OCI-LY3 (cell line): Measurements from ENCODE around the gene TBC1D21.

Experiments
- H2AFZ ChIP-seq: fragments of 200-600, 300-600 bp; shearing (Covaris generic); 2 replicates; pipeline ENCODE4 v1.6.0; 2014; ENCODE audit warnings: antibody characterized with exemption, low read depth, low read length
- H3K27ac ChIP-seq: fragments of 200-600, 300-600 bp; sonication (generic); 2 replicates; pipeline ENCODE4 v1.5.1; 2014; ENCODE audit warnings: mild to moderate bottlenecking, low read length, moderate library complexity, mixed read lengths
- H3K27me3 ChIP-seq: fragments of 200-600, 300-600 bp; sonication (generic); 2 replicates; pipeline ENCODE4 v1.6.1; 2014; ENCODE audit warnings: low read depth, low read length, mixed read lengths
- H3K36me3 ChIP-seq: fragments of 200-600, 300-600 bp; sonication (generic); replicated peaks from 2 replicates; pipeline ENCODE3; 2014; ENCODE audit warnings: low read depth, low read length, mixed read lengths
- H3K4me1 ChIP-seq: fragments of 300-600, 200-600 bp; sonication (generic); 2 replicates; pipeline ENCODE4 v1.6.1; 2014; ENCODE audit warnings: low read length, mixed read lengths
- H3K4me2 ChIP-seq: fragments of 200-600, 300-600 bp; sonication (generic); 2 replicates; pipeline ENCODE4 v1.6.1; 2014; ENCODE audit warnings: low read length, mixed read lengths
- H3K4me3 ChIP-seq: fragments of 300-600, 200-600 bp; sonication (generic); 2 replicates; pipeline ENCODE4 v1.5.1; 2014; ENCODE audit warnings: antibody characterized with exemption, mild to moderate bottlenecking, low read length, moderate library complexity
- H3K79me2 ChIP-seq: fragments of 300-600, 200-600 bp; shearing (Covaris generic); 2 replicates; pipeline ENCODE4 v1.6.1; 2014; ENCODE audit warnings: mild to moderate bottlenecking, low read length, mixed read lengths
- H3K9ac ChIP-seq: fragments of 300-600, 200-600 bp; shearing (Covaris generic); 2 replicates; pipeline ENCODE4 v1.6.0; 2014; ENCODE audit warnings: mild to moderate bottlenecking, low read length, moderate library complexity
- H3K9me3 ChIP-seq: fragments of 200-600, 300-600 bp; shearing (Covaris generic); 2 replicates; pipeline ENCODE4 v1.6.1; 2014; ENCODE audit warnings: low read length, mixed read lengths; ENCODE audit not compliant: insufficient read depth
- H4K20me1 ChIP-seq: fragments of 200-600, 300-600 bp; sonication (generic); 2 replicates; pipeline ENCODE4 v1.6.1; 2016; ENCODE audit warnings: low read length, mixed read lengths; ENCODE audit not compliant: insufficient read depth
- CTCF ChIP-seq: fragments of 200-600, 300-600 bp; sonication (generic); IDR thresholded peaks from 2 replicates; pipeline ENCODE4 v1.5.1; 2014; ENCODE audit warnings: antibody characterized with exemption, low read length, low read depth
- EZH2phosphoT487 ChIP-seq: fragments of 200-600 bp; shearing (Covaris generic); IDR thresholded peaks from 2 replicates; pipeline ENCODE4 v1.6.1; 2018; ENCODE audit warnings: antibody characterized with exemption, mixed run types, low read depth

Gene TBC1D21

GRCh38 chr15:73845907-73846306 lies 27.5 kb upstream of the TBC1D21 start:
- no peak for TF ChIP-seq EZH2phosphoT487
- TF ChIP-seq CTCF: no peak
- Histone ChIP-seq H3K36me3 (no peaks in the 10 kb centered on the region), H3K27ac (no peak overlapping the region), H3K79me2 (no peaks in the 10 kb centered on the region), H3K4me2 (no peak overlapping the region), H3K4me3 (no peak overlapping the region), H3K27me3 (peaks cover 66% of the 10 kb centered on the region), H3K4me1 (no peaks in the 10 kb centered on the region), H3K9ac (no peak overlapping the region), H3K9me3 (no peaks in the 10 kb centered on the region), H4K20me1 (peaks cover 2% of the 10 kb centered on the region; the same call in 1 of the 2 replicates), H2AFZ (no peak overlapping the region)

GRCh38 chr15:73849641-73850040 lies 23.7 kb upstream of the TBC1D21 start:
- H3K4me3 ChIP-seq: no peak overlapping the region
- H4K20me1 ChIP-seq: peaks cover 21% of the 10 kb centered on the region
- no peaks in the 10 kb centered on the region for H3K79me2 ChIP-seq
- TF ChIP-seq EZH2phosphoT487 (no peak), CTCF (no peak)
- no peak overlapping the region for H3K9ac ChIP-seq
- no peak overlapping the region for H2AFZ ChIP-seq
- no peaks in the 10 kb centered on the region for H3K4me1 ChIP-seq
- H3K4me2 ChIP-seq: no peak overlapping the region
- no peak overlapping the region for H3K27ac ChIP-seq
- no peaks in the 10 kb centered on the region for H3K9me3 ChIP-seq
- H3K27me3 ChIP-seq: peaks cover 63% of the 10 kb centered on the region
- no peaks in the 10 kb centered on the region for H3K36me3 ChIP-seq

GRCh38 chr15:73850228-73850627 lies 23.1 kb upstream of the TBC1D21 start:
- no peak overlapping the region for H3K27ac ChIP-seq
- H2AFZ ChIP-seq: no peak overlapping the region
- TF ChIP-seq EZH2phosphoT487: no peak
- TF ChIP-seq CTCF: no peak
- H3K4me3 ChIP-seq: no peak overlapping the region
- no peaks in the 10 kb centered on the region for H3K36me3 ChIP-seq
- no peaks in the 10 kb centered on the region for H3K4me1 ChIP-seq
- H3K27me3 ChIP-seq: peaks cover 61% of the 10 kb centered on the region
- no peaks in the 10 kb centered on the region for H3K79me2 ChIP-seq
- H4K20me1 ChIP-seq: peaks cover 21% of the 10 kb centered on the region
- H3K9me3 ChIP-seq: no peaks in the 10 kb centered on the region
- H3K9ac ChIP-seq: no peak overlapping the region
- no peak overlapping the region for H3K4me2 ChIP-seq

- H3K4me2 ChIP-seq: no peak overlapping the region
- no peaks in the 10 kb centered on the region for H3K4me1 ChIP-seq
- H3K27ac ChIP-seq: no peak overlapping the region
- TF ChIP-seq EZH2phosphoT487 (no peak), CTCF (no peak)
- no peak overlapping the region for H3K9ac ChIP-seq
- no peaks in the 10 kb centered on the region for H3K36me3 ChIP-seq
- no peaks in the 10 kb centered on the region for H3K9me3 ChIP-seq
- H4K20me1 ChIP-seq: peaks cover 21% of the 10 kb centered on the region
- no peaks in the 10 kb centered on the region for H3K79me2 ChIP-seq
- no peak overlapping the region for H3K4me3 ChIP-seq
- H3K27me3 ChIP-seq: peaks cover 46% of the 10 kb centered on the region
- H2AFZ ChIP-seq: no peak overlapping the region
Observed at GRCh38 chr15:73851689-73852088, 21.7 kb upstream of the TBC1D21 start.
